ENCODE measurements around the gene RIC1.
"Not testable (repeated sequence)": the region's sequence is repeated elsewhere in the genome, so short reads cannot be mapped to it uniquely, and the experiment has no call there.

The RIC1 gene

GRCh38 chr9:5800378-5800777 is 171.5 kb downstream of the RIC1 start:
- in situ Hi-C loops (cut with MboI; ENCODE audit: low pct_unique_long_range_greater_than_20kb, low sequenced_read_pairs) = not testable (repeated sequence)

GRCh38 chr9:5800969-5801738 is 172.2 kb downstream of the RIC1 start:
- no peak for DNase-seq
- in situ Hi-C loops (cut with MboI; ENCODE audit: low pct_unique_long_range_greater_than_20kb, low sequenced_read_pairs) = no loop called here

More at GRCh38 chr9:5800378-5800777, 171.5 kb downstream of the RIC1 start:
- not testable (repeated sequence) for DNase-seq

GRCh38 chr9:5801739-5802113 is 172.8 kb downstream of the RIC1 start:
- no peak for DNase-seq
- in situ Hi-C loops (cut with MboI; ENCODE audit: low pct_unique_long_range_greater_than_20kb, low sequenced_read_pairs) = no loop called here

- in situ Hi-C loops (cut with MboI; ENCODE audit: low pct_unique_long_range_greater_than_20kb, low sequenced_read_pairs) = no loop called here
- no peak for DNase-seq
Measured at GRCh38 chr9:5805478-5805877, 176.6 kb downstream of the RIC1 start.

GRCh38 chr9:5811751-5812150 is 182.8 kb downstream of the RIC1 start:
- in situ Hi-C loops (cut with MboI; ENCODE audit: low pct_unique_long_range_greater_than_20kb, low sequenced_read_pairs) = no loop called here
- no peak for DNase-seq

- in situ Hi-C loops (cut with MboI; ENCODE audit: low pct_unique_long_range_greater_than_20kb, low sequenced_read_pairs) = no loop called here
- no peak for DNase-seq
Measured at GRCh38 chr9:5813824-5814223, 184.9 kb downstream of the RIC1 start.

- DNase-seq = no peak
- in situ Hi-C loops (cut with MboI; ENCODE audit: low pct_unique_long_range_greater_than_20kb, low sequenced_read_pairs) = no loop called here
Measured at GRCh38 chr9:5815461-5815860, 186.6 kb downstream of the RIC1 start.

- in situ Hi-C loops (cut with MboI; ENCODE audit: low pct_unique_long_range_greater_than_20kb, low sequenced_read_pairs) = no loop called here
- DNase-seq = peak; percentile 39
Measured at GRCh38 chr9:5817862-5818261, 189.0 kb downstream of the RIC1 start.

- DNase-seq = no peak
- in situ Hi-C loops (cut with MboI; ENCODE audit: low pct_unique_long_range_greater_than_20kb, low sequenced_read_pairs) = no loop called here
Measured at GRCh38 chr9:5818424-5819142, 189.7 kb downstream of the RIC1 start.

GRCh38 chr9:5819174-5819573 is 190.3 kb downstream of the RIC1 start:
- DNase-seq = no peak
- in situ Hi-C loops (cut with MboI; ENCODE audit: low pct_unique_long_range_greater_than_20kb, low sequenced_read_pairs) = no loop called here

- no peak for DNase-seq
- in situ Hi-C loops (cut with MboI; ENCODE audit: low pct_unique_long_range_greater_than_20kb, low sequenced_read_pairs) = no loop called here
Measured at GRCh38 chr9:5820425-5820824, 191.5 kb downstream of the RIC1 start.

- in situ Hi-C loops (cut with MboI; ENCODE audit: low pct_unique_long_range_greater_than_20kb, low sequenced_read_pairs) = no loop called here
- no peak for DNase-seq
Measured at GRCh38 chr9:5825223-5825622, 196.3 kb downstream of the RIC1 start.
